Measurements from ENCODE around the gene CATSPERB.
"Not testable (repeated sequence)": the region's sequence is repeated elsewhere in the genome, so short reads cannot be mapped to it uniquely, and the experiment has no call there.

Gene CATSPERB

DNA sequence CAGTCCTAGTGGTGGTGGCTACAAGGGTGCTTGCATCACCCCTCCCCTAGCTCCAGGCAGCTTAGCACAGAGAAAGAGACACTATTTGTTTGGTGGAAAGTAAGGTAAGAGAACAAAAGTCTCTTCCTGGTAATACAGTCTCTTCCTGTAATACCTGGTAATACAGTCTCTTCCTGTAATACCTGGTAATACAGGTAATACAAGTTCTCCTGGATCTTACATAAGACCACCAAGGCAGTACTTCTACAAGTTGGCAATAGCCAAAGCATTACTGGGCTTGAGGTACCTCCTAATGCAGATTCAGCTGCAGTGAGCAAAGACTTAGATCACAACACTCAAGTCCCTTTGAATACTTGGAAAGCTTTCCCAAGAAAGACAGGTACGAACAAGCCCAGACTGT, 77.0 kb downstream of the CATSPERB start:
- DNase-seq, result no peak

DNA sequence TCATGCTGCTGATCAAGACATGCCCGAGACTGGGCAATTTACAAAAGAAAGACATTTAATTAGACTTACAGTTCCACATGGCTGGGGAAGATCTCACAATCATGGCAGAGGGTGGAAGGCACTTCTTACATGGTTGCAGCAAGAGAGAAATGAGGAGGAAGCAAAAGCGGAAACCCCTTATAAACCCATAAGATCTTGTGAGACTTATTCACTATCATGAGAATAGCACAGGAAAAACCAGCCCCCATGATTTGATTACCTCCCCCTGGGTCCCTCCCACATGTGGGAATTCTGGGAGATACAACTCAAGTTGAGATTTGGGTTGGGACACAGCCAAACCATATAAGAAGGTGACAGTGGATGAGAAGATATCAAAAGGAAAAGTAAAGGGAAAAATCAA, 78.4 kb downstream of the CATSPERB start:
- DNase-seq, result no peak

DNA sequence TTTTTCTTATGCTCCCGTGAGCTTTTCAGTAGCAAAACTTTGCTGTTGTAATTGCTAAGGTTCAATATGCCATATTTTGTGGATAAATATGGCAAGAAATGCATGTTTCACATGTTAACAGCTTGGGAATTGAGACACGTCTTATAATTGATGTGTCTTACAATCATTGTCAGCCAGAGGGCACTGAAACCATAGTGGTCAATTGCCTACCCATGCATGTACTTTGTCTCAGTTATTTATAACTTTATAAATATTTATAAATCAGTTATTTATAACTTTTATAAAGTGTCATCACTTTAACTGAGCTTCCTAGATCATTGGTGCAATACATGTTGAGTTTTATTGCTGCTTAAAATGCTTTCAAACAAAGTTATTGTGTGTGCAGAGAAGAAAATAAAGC, 82.0 kb downstream of the CATSPERB start:
- no peak for DNase-seq

DNA sequence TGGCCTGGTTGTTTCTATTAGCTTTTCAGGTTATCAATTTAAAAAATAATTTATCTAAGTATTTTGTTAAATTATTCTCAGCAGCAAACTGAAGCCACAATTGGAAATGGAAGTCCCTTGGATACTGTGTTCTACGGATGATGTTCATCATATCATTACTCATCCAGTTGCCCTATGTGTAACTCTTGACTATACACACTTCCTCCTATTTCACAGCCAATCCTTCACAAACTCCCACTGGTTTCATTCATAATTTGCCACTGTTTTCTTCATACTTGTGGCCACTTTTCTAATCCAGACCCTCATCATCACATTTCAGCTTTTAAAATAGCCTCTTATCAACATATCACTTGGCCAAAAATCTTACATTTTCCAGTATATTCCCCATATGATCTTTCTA, 84.0 kb downstream of the CATSPERB start:
- no peak for DNase-seq

DNA sequence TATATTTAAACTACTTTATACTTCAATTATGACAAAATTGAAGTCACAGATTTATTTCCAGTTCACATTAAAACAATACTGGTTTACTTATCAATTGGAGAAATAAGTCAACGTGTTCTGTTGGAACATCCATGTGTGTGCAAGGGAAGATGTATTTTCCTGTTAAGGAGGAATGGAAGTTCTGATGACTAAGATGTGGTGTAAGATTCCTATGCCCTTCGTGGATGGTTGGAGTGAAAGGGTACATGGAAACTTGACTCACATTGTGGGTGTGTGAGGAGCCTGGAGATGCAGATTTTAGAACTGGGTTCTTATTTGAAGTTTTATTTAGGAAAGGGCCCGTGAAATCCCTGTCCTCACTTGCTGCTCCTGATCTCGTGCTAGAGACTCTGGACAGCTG, 95.3 kb downstream of the CATSPERB start:
- DNase-seq, result no peak

DNA sequence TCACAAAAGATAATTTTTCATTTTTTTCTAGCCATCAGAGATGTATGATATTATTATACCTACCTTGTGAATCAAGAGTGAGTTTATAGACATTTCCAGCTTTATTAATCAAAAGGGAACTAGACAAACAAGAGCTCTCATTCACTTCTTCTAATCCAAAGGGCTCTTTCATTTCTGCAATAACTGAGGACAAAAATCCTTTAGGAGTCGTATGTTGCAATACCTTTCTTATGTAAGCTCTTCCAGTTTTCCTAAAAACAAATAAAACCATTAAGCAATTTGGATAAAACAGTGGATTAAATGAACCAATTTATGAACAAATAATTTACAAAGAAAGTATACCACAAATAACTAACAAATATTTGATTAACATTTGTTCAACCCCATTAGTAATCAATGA, 107.1 kb downstream of the CATSPERB start:
- DNase-seq, result no peak

DNA sequence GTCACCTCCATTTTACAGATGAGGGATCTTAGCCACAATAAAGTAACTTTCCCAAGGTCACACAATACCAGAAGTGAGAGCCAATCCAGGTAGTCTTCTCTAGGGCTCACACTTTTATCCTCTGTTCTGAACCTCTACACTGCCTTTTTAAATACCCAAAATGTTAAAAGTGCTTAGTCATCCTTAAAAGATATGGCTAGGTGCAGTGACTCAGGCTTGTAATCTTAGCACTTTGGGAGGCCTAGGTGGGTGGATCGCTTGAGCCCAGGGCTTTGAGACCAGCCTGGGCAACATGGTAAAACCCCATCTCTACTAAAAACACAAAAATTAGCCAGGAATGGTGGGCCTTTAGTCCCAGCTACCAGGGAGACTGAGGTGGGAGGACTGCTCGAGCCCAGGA, 117.7 kb downstream of the CATSPERB start:
- DNase-seq, result no peak

DNA sequence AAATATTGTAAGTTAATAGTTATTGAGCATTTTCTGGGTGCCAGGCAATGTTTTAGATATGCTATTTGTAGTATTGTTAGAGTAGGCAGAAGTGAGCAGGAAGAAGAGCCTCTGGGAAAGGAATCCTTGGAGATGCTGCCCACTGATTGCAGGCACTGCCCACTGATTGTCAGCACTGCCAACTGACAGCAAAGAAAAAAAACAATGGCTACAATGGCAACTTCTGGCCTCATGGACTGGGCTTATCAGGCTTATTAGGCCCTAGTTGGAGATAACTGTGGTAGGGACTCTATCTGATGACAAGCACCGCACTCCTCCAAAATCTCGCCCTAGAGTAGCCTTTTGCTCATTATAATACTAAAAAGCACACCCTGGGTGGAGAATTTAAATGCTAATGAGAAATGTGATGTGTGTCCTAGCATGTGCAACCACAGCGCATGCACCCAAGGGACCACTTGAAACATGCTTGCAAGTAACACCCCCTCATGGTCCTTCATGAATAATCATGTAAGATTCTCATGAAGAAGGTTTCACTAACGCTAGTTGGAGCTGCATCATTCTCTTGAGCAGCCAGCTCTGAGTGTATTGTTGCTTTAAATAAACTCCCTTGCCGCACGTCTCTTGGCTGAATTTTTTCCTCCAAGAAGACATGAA, 118.3 kb downstream of the CATSPERB start:
- no peak for DNase-seq

DNA sequence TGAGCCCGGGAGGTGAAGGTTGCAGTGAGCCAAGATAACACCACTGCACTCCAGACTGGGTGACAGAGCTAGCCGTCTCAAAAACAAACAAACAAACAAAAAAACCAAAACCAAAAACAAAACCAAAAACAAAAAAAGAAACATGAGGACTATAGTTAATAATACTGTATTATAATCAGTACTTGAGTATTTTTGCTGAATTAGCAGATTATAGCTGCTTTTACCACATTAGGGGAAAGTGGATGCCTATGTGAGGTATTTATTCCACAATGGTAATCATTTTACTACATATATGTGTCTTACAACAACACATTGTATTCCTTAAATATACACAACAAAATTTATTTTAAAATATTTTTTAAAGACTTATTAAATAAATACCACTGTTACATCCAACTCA, 120.4 kb downstream of the CATSPERB start:
- DNase-seq, result no peak

DNA sequence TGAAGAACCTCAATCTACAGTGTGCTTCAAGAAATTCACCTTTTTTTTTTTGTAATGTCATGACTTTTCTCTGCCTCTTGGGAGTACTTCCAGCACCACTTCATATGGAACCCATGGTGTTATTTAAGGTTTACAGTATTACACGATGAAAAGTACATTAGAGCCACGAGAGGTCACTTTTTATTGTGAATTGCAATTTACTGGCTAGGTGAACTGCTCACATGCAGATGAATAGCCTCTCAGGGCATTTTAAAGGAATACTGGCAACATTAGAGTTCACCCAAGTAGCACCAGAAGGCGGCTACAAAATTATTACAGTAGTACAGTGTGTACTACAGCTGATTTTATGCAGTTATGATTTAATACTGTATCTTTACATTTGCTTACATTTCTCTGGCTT, 122.7 kb downstream of the CATSPERB start:
- DNase-seq, result no peak

DNA sequence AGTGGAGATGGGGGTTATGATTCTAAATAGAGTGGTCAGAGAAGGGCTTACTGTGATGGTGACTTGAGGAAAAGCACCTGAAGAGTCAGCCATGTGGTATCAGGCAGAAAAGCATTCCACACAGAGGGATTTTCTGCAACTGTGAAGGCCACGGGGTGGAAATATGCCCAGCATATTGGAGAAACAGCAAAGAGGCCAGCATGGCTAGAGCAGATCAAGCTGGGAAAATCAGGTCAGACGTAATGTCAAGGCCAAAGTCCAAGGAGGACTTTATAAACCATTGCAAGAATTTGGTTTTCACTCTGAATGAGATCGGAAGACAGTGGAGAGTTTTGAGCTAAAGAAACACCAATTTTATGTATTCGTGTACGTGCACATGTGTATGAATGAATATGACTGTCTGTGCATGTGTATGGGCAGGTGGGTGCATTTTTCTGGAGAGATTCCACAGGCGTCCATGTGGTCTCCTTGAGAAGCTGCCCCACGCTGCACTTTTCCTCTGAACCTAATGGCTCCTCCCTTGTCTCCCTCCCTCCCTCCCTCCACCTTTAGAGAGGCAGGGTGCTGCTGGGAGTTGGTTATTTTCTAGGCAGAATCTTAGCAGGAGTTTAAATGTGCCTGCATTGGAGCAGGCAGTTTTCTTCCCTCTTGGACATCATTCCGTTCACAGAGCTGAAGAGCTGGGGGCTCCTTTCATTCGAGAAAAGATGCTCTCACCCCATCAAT, 124.4 kb downstream of the CATSPERB start:
- no peak for DNase-seq

DNA sequence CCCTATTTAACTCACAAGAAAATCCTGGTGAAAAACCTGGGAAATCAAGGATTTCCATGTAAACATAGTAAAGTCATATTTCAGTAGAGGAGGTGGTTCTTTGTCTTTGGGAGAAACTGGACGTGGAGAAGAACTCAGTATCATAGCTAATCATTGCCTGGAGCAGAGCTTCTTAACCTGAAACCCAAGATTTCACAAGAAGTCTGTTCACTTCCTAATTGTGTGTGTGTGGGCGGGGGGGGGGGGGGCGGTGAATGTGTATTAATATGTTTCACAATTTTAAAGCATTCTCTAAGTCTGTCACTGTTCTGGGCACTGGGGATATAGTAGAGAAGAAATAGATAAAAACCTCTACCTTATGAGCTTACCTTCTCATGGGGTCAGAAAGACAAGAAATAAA, 125.0 kb downstream of the CATSPERB start:
- no peak for DNase-seq

DNA sequence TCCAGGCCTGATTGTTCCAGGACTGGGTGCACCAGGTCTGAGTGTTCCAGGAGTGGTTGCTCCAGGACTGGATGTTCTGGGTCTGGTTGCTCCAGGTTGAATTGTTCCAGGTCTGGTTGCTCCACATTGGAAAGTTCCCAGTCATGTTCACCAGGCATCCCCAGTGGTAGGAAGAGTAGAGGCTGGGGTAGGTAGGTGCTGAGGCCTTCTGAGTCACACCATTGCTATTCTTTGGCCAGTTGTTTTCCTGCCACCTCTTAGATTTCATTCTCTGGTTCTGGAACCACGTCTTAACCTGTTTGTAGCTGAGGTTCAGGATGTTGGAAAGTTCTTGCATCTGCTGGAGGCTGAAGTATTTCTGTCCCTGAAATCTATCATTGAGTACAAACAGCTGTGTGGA, 127.3 kb downstream of the CATSPERB start:
- DNase-seq, result not testable (repeated sequence)

DNA sequence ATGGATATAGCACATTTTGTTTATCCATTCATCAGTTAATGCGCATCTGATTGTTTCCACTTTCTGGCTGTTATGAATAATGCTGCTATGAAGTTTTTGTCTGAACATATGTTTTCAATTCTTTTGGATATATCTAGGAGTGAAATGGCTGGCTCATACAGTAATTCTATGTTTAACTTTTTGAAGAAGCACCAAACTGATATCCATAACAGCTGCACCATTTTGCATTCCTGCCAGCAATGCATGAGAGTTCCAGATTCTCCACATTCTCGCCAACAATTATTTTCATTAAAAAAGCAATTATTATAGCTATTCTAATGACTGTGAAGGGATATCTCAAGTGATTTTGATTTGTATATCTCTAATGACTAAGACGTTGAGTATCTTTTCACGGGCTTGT, 131.9 kb downstream of the CATSPERB start:
- DNase-seq, result no peak

DNA sequence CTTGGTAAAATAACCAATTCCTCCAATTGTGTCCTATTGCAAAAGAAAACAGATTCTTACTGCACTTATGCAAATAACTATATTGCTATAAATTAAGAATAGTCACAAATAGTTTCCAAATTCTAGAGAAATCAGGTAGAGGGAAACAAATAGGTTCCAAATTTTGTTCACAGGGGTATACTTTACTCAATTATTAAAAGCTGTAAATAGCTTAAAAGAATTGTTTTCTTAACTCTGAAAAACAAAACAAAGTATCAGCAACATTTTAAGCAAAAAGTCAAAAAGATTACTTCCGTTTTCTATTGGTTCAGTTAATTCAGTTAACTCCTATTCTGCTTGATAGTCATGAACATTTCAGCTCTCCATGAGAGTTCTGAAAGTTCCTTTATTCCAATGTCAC, 136.2 kb downstream of the CATSPERB start:
- DNase-seq, result no peak

DNA sequence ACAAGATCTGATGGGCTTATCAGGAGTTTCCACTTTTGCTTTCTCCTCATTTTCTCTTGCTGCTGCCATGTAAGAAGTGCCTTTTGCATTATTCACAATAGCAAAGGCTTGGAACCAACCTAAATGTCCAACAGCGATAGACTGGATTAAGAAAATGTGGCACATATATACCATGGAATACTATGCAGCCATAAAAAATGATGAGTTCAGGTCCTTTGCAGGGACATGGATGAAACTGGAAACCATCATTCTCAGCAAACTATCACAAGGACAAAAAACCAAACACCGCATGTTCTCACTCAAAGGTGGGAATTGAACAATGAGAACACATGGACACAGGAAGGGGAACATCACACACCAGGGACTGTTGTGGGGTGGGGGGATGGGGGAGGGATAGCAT, 137.9 kb downstream of the CATSPERB start:
- not testable (repeated sequence) for DNase-seq

DNA sequence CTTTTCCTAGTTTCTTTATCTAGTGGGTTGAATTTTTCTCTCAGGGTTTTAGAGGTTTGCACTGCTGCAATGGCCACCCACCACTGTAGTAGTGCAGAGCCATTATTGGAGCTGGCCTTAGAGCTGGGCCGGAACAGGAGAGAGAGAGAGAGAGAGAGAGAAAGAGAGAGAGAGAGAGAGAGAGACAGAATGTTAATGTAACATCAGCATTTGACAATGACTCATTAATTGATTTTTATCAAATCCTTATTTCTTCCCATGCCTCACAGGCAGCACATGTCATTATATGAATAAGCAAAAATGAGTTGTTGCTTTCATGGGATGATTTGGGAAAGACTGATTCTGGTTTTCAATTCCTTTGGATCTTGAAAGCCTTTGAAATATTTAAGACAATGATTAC, 145.5 kb downstream of the CATSPERB start:
- no peak for DNase-seq

DNA sequence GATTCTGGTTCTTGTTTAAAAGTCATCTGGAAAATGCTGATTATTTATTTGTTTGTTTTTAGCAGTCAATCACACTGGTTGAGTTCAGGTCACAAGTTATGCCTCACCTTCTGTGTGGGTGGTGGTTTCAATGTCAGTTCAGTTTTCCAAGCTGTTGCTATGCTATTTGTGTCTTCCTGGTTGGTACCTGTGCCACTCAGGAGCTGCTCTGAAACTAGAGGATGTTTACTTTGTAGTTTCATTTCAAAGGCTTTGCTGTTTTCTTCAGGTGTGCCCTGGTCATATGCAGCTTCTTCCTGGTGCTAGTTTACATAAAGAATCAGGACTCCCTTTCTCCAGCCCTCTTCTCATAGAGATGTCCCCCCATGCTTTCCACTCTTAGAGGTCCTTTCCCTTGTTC, 146.0 kb downstream of the CATSPERB start:
- no peak for DNase-seq

DNA sequence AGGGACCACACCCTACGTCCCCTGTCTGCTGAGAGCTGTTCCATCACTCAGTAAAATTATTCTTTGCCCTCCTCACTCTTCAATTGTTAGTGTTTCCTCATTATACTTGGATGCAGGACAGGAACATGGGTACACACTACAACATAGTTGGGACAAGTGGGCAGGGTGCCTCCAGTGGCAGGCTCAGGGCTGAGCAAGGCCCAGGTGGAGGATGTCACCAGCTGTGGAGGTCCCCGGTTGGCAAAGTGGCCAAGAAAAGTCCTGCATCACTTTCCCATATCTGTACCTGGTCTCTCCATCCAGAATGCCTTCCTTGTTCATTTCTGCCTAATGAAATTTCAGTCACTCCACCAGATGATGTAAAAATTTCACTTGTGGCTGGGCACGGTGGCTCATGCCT, 149.1 kb downstream of the CATSPERB start:
- DNase-seq, result no peak

DNA sequence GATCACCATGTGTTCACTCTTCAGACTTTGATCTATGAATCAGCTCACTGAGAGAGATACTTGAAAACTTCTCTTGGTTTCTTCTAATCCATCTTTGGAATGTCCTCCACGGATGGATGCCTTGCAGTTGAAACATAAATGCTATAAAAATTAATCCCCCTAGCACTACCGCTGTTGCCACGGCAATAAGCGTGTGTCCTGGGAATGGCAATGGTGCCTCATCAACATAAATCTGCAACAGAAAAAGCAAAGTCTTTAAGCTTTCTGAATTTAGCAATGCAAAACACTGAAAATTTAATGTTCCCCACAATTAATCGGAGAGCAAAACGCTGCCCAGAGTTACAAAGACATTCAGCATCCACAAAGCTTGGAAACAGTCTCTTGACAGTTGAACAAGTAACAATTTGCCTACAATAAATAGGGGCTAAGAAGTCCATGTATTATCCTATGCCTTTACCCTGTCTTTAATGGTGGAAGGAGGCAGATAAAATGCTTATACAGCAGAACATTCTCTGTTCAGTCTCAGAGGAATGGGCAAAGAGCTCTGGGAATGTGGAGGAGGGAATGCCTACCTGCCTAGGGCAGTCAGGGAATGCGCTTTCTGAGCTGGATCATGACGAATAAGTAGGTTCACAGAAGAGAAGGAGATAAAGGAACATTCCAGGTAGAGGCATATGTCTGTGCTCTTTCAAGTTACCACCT, 150.9 kb downstream of the CATSPERB start:
- no peak for DNase-seq

DNA sequence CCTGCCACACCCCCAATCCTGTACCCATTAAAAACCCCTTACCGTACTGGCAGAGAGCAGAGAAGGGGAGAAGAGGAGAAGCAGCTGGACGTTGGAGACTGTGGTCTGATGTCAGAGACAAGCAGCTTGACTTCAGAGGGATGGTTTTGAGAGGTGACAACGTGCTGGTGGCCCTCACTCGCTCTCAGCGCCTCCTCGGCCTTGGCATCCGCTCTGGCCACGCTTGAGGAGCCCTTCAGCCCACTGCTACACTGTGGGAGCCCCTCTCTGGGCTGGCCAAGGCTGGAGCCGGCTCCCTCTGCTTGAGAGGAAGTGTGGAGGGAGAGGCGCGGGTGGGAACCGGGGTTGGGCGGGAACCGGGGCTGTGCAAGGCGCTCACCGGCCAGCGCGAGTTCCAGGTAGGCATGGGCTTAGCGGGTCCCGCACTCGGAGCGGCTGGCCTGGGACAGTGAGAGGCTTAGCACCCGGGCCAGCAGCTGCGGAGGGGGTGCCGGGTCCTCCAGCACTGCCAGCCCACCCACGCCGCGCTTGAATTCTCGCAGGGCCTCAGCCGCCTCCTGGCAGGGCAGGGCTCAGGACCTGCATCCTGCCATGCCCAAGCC, 154.2 kb downstream of the CATSPERB start:
- DNase-seq, result no peak

DNA sequence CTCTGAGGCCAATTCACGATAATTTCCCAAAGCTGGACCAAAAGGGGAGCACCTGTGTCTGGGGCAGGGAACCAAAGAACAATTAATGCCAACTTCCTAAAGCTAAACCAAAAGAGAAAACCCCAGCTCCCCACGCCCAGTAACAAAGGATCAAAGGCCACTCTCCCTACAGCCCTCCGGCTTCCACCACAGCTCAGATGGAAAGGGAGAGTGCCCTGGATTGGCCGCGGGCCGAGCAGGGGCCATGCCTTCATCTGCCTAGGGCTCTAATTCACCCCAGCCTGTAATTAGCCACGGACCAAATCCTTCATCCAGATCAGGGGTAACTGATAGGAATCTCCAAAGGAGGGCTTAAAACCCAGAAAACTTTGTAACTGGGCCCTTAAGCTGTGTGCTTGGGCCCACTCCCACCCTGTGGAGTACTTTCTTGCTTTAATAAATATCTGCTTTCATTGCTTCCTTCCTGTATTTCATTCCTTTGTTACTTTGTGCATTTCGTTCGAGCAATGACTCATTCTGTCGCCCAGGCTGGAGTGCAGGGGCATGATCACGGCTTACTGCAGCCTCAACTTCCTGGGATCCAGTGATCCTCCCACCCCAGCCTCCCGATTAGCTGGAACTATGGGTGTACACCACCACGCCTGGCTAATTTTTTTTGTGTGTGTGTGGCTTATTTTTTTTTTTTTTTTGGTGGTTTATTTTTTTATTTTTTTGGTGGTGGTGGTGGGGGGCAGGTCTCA, 156.2 kb downstream of the CATSPERB start:
- no peak for DNase-seq

All from GOT3 (cell line).